DOHH2 (cell line): Measurements from ENCODE around the gene BBS9.

Experiments used
- H3F3A ChIP-seq: fragments of 200-600 bp; sonication (generic), shearing (Covaris generic); 2 replicates; pipeline ENCODE4 v1.6.0; 2016; ENCODE audit warnings: antibody characterized with exemption, mild to moderate bottlenecking; ENCODE audit not compliant: control insufficient read depth, insufficient read depth
- H3K27ac ChIP-seq: fragments of 200-600 bp; sonication (generic); 2 replicates; pipeline ENCODE4 v1.5.1; 2014; ENCODE audit warnings: low read depth, mild to moderate bottlenecking, low read length, moderate library complexity
- H3K27me3 ChIP-seq: fragments of 200-600 bp; sonication (generic); 2 replicates; pipeline ENCODE4 v1.6.1; 2014; ENCODE audit warnings: mild to moderate bottlenecking, low read length, mixed read lengths; ENCODE audit not compliant: control insufficient read depth
- H3K36me3 ChIP-seq: fragments of 200-600 bp; sonication (generic); 2 replicates; pipeline ENCODE4 v1.6.1; 2014; ENCODE audit warnings: mild to moderate bottlenecking, low read length, moderate library complexity, mixed read lengths; ENCODE audit not compliant: control insufficient read depth
- H3K4me1 ChIP-seq: fragments of 200-600 bp; sonication (generic); 2 replicates; pipeline ENCODE4 v1.6.1; 2014; ENCODE audit warnings: mild to moderate bottlenecking, low read length, mixed read lengths; ENCODE audit not compliant: control insufficient read depth
- H3K4me2 ChIP-seq: fragments of 200-600 bp; sonication (generic); 2 replicates; pipeline ENCODE4 v1.6.0; 2014; ENCODE audit warnings: mild to moderate bottlenecking, low read length, moderate library complexity
- H3K4me3 ChIP-seq: fragments of 200-600 bp; sonication (generic); 2 replicates; pipeline ENCODE4 v1.5.1; 2014; ENCODE audit warnings: mild to moderate bottlenecking, low read length, mixed read lengths
- H3K79me2 ChIP-seq: fragments of 200-600 bp; sonication (generic); 2 replicates; pipeline ENCODE4 v1.6.1; 2014; ENCODE audit warnings: mild to moderate bottlenecking, low read length, mixed read lengths; ENCODE audit not compliant: control insufficient read depth
- H3K9me2 ChIP-seq: fragments of 200-600 bp; sonication (generic); replicated peaks from 2 replicates; pipeline ENCODE4 v1.6.1; 2014; ENCODE audit warnings: mild to moderate bottlenecking, low read length, mixed read lengths; ENCODE audit not compliant: control insufficient read depth
- H3K9me3 ChIP-seq: fragments of 200-600 bp; sonication (generic); 2 replicates; pipeline ENCODE4 v1.6.1; 2014; ENCODE audit warnings: antibody characterized with exemption, low read length, mixed read lengths; ENCODE audit not compliant: control insufficient read depth, insufficient read depth
- H4K20me1 ChIP-seq: fragments of 200-600 bp; sonication (generic); 2 replicates; pipeline ENCODE4 v1.6.0; 2014; ENCODE audit warnings: low read depth, mild to moderate bottlenecking, antibody characterized with exemption, low read length, moderate library complexity; ENCODE audit not compliant: control insufficient read depth, insufficient read depth
- EZH2phosphoT487 ChIP-seq: fragments of 200-600 bp; sonication (generic); IDR thresholded peaks from 2 replicates; pipeline ENCODE4 v1.6.1; 2017; ENCODE audit warnings: borderline replicate concordance, mild to moderate bottlenecking, antibody characterized with exemption, low read length, moderate library complexity, mixed read lengths
- TF ChIP-seq, protein P1 (sequence below): fragments of 200-600 bp; sonication (generic); IDR thresholded peaks from one replicate; pipeline ENCODE4 v1.5.1; 2014; ENCODE audit warnings: antibody characterized with exemption, mild to moderate bottlenecking, low read depth, low read length; ENCODE audit not compliant: poor library complexity, severe bottlenecking

BBS9 gene

GRCh38 chr7:33550363-33550762 lies 421.0 kb downstream of the BBS9 start:
- no peaks in the 10 kb centered on the region for H3K27me3 ChIP-seq
- TF ChIP-seq, protein P1, sequence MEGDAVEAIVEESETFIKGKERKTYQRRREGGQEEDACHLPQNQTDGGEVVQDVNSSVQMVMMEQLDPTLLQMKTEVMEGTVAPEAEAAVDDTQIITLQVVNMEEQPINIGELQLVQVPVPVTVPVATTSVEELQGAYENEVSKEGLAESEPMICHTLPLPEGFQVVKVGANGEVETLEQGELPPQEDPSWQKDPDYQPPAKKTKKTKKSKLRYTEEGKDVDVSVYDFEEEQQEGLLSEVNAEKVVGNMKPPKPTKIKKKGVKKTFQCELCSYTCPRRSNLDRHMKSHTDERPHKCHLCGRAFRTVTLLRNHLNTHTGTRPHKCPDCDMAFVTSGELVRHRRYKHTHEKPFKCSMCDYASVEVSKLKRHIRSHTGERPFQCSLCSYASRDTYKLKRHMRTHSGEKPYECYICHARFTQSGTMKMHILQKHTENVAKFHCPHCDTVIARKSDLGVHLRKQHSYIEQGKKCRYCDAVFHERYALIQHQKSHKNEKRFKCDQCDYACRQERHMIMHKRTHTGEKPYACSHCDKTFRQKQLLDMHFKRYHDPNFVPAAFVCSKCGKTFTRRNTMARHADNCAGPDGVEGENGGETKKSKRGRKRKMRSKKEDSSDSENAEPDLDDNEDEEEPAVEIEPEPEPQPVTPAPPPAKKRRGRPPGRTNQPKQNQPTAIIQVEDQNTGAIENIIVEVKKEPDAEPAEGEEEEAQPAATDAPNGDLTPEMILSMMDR, result no peak
- TF ChIP-seq EZH2phosphoT487, result no peak
- H3F3A ChIP-seq, result no peaks in the 10 kb centered on the region
- H3K9me3 ChIP-seq, result no peaks in the 10 kb centered on the region
- no peaks in the 10 kb centered on the region; the same call in 1 of the 2 replicates for H3K9me2 ChIP-seq
- no peak overlapping the region for H3K27ac ChIP-seq
- no peaks in the 10 kb centered on the region for H4K20me1 ChIP-seq
- no peak overlapping the region for H3K4me2 ChIP-seq
- no peaks in the 10 kb centered on the region for H3K79me2 ChIP-seq
- no peaks in the 10 kb centered on the region for H3K36me3 ChIP-seq
- peaks cover 8% of the 10 kb centered on the region for H3K4me1 ChIP-seq
- H3K4me3 ChIP-seq, result no peak overlapping the region

DNA sequence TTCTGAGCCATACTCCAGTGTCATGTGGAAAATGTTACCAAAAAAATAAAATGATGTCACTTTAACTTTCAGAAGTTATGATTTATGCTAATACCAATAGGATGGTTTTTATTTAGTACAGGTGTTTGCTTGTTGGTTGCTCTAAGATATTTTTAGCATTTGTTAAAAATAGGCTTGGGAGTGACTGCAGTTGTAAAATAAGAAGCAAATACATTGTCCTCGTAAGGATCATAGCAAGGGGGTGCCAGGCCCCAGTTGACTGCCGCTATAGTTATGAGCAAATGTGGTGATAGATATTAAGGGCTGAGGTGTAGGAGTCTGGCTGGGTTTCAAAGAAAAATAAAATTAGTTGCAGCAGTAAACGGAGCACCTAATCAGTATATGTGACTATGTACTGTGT lies 421.6 kb downstream of the BBS9 start:
- no peak overlapping the region for H3K4me3 ChIP-seq

DNA sequence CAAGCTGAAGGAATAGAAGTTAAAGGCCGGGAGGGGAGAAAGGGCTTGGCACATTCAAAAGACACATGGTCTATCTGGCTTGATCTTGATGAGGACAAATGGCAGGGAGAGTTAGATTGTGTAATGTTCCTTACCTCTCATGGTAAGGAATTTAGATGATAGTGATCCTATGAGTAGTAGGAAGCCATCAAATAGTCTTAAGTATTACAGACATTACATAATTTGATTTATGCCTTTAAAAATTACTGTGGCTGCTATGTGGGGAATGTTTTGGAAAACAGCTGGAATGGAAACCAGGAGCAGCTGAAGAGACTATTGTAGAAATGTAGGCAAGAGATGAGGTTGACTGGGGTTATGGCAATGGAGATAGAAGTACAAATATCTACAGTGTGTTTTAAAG lies 424.7 kb downstream of the BBS9 start:
- Histone ChIP-seq H3K9me2 (no peaks in the 10 kb centered on the region; the same call in 1 of the 2 replicates), H3F3A (no peaks in the 10 kb centered on the region), H4K20me1 (no peaks in the 10 kb centered on the region), H3K4me3 (no peak overlapping the region), H3K9me3 (no peaks in the 10 kb centered on the region), H3K4me1 (peaks cover 8% of the 10 kb centered on the region), H3K27me3 (no peaks in the 10 kb centered on the region), H3K79me2 (no peaks in the 10 kb centered on the region), H3K36me3 (no peaks in the 10 kb centered on the region), H3K4me2 (no peak overlapping the region), H3K27ac (no peak overlapping the region)
- TF ChIP-seq, protein P1, result no peak
- no peak for TF ChIP-seq EZH2phosphoT487

More for the DNA sequence above, 421.6 kb downstream of the BBS9 start:
- H3K9me2 ChIP-seq, result no peaks in the 10 kb centered on the region; the same call in 1 of the 2 replicates
- H4K20me1 ChIP-seq, result no peaks in the 10 kb centered on the region
- no peaks in the 10 kb centered on the region for H3K79me2 ChIP-seq
- no peaks in the 10 kb centered on the region for H3K9me3 ChIP-seq
- no peaks in the 10 kb centered on the region for H3F3A ChIP-seq
- no peak overlapping the region for H3K4me2 ChIP-seq
- peaks cover 8% of the 10 kb centered on the region for H3K4me1 ChIP-seq
- TF ChIP-seq, protein P1, result no peak
- TF ChIP-seq EZH2phosphoT487, result no peak
- H3K36me3 ChIP-seq, result no peaks in the 10 kb centered on the region
- H3K27ac ChIP-seq, result no peak overlapping the region
- H3K27me3 ChIP-seq, result no peaks in the 10 kb centered on the region

GRCh38 chr7:33554576-33554975 lies 425.2 kb downstream of the BBS9 start:
- Histone ChIP-seq H3K27ac (no peak overlapping the region), H3K9me3 (no peaks in the 10 kb centered on the region), H3K4me3 (no peak overlapping the region), H3K36me3 (no peaks in the 10 kb centered on the region), H3K9me2 (no peaks in the 10 kb centered on the region; the same call in 1 of the 2 replicates), H4K20me1 (no peaks in the 10 kb centered on the region), H3K27me3 (no peaks in the 10 kb centered on the region), H3K4me2 (no peak overlapping the region), H3K4me1 (peaks cover 7% of the 10 kb centered on the region), H3K79me2 (no peaks in the 10 kb centered on the region), H3F3A (no peaks in the 10 kb centered on the region)
- TF ChIP-seq, protein P1, result no peak
- TF ChIP-seq EZH2phosphoT487, result no peak
